BJ (cell line): Measurements from ENCODE around the gene MARK3. TPM values are rescaled to one million over a fixed set of nuclear protein-coding genes. Genes with fewer than 3 reads are reported as not detected.

ENCODE experiments used
- CTCF ChIA-PET: fragments of 350-600 bp; formaldehyde crosslinking; extraction: SDS; loops from one replicate; lab custom pipeline; 2021; ENCODE audit warnings: antibody characterized with exemption, inconsistent platforms; lab: Yijun Ruan, JAX
- POLR2A ChIA-PET: fragments of 300-600 bp; sonication (Branson Sonifier 250); formaldehyde crosslinking; extraction: SDS; loops from one replicate; lab custom pipeline; 2021; ENCODE audit warnings: antibody characterized with exemption; lab: Charles Lee
- DNase-seq: peaks from one replicate; pipeline ENCODE4 v3.0.0-alpha.2; 2011; ENCODE audit warnings: low read depth
- H3K27me3 ChIP-seq: 2 replicates; pipeline ENCODE4 v1.6.0; 2011; ENCODE audit warnings: low read length; ENCODE audit not compliant: control insufficient read depth, insufficient read depth
- H3K36me3 ChIP-seq: 2 replicates; pipeline ENCODE4 v1.5.1; 2011; ENCODE audit warnings: low read length; ENCODE audit not compliant: control insufficient read depth, insufficient read depth
- H3K4me3 ChIP-seq: 2 replicates; pipeline ENCODE4 v1.5.1; 2011; ENCODE audit warnings: low read depth, mild to moderate bottlenecking, control low read depth, low read length
- polyA plus RNA-seq: library from polyadenylated mRNA; depleted of rRNA; stranded (reverse); fragments of >200 nt; gene quantifications from 2 replicates; pipeline ENCODE4 v1.2.3, GENCODE V29; 2011
- TF ChIP-seq, protein P1 (sequence below): IDR thresholded peaks from 2 replicates; pipeline ENCODE4 v1.5.1; 2011; ENCODE audit warnings: low read depth, mild to moderate bottlenecking, control low read depth, inconsistent platforms, low read length, moderate library complexity; ENCODE audit not compliant: insufficient read depth

MARK3 gene
- polyA plus RNA-seq, 1 experiment, result 73.9 TPM

DNA sequence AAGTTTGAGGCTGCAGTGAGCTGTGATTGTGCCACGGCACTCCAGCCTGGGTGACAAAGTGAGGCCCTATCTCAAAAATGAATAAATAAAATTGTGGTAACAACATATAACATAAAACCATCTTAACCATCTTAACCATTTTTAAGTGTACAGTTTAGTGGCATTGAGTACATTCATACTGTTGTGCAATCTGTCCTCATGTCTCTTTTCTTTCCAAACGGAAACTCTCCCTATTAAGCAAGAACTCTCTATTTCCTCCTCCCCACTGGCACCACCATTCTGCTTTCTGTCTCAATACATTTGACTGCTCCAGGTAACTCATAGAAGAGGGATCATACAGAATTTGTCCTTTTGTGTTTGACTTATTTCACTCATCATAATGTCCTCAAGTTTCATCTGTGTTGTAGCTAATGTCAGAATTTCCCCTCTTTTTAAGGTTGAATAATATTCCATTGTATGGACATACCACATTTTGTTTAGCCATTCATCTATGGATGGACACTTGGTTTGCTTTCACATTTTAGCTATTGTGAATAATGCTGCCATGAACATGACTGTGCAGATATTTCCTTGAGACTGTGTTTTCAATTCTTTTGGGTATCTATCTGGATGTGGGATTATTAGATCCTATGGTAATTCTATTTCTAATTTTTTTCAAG is 4.4 kb upstream of the MARK3 start:
- TF ChIP-seq, protein P1, sequence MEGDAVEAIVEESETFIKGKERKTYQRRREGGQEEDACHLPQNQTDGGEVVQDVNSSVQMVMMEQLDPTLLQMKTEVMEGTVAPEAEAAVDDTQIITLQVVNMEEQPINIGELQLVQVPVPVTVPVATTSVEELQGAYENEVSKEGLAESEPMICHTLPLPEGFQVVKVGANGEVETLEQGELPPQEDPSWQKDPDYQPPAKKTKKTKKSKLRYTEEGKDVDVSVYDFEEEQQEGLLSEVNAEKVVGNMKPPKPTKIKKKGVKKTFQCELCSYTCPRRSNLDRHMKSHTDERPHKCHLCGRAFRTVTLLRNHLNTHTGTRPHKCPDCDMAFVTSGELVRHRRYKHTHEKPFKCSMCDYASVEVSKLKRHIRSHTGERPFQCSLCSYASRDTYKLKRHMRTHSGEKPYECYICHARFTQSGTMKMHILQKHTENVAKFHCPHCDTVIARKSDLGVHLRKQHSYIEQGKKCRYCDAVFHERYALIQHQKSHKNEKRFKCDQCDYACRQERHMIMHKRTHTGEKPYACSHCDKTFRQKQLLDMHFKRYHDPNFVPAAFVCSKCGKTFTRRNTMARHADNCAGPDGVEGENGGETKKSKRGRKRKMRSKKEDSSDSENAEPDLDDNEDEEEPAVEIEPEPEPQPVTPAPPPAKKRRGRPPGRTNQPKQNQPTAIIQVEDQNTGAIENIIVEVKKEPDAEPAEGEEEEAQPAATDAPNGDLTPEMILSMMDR, result no peak
- Histone ChIP-seq H3K27me3 (no peaks in the 10 kb centered on the region), H3K4me3 (no peak overlapping the region), H3K36me3 (no peaks in the 10 kb centered on the region)
- POLR2A ChIA-PET, result no interaction called here
- DNase-seq, result no peak
- CTCF ChIA-PET, result interaction anchor here (1.4 to 6.2 kb wide), 3 partner anchors 9 to 276 kb away, joined by 3 to 37 read pairs (median 24); no protein-coding TSS in a partner anchor

DNA sequence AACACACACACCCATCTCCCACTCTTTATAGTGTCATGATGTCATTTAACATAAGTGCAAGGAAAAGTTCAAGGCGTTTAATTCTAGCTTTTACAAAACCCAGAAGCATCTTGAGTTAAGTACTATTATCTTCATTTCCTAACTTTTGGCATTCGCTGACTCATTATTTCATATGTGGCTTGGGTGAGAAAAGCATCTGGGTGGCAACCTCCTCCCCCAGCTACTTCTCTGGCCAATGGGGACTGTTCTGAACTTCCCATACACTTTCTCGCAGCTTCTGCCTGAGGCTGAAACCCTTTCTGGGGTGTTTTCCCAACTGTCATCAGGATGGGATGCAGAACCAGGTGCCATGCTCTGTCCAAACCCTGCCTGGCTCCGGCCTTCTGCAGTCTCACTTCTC is 2.8 kb upstream of the MARK3 start:
- Histone ChIP-seq H3K36me3 (no peaks in the 10 kb centered on the region), H3K27me3 (no peaks in the 10 kb centered on the region), H3K4me3 (no peak overlapping the region)
- POLR2A ChIA-PET, result no interaction called here
- CTCF ChIA-PET, result interaction anchor here (2.6 kb wide), 1 partner anchor 8 kb away, joined by 24 read pairs; no protein-coding TSS in a partner anchor
- DNase-seq, result no peak
- TF ChIP-seq, protein P1, result no peak

DNA sequence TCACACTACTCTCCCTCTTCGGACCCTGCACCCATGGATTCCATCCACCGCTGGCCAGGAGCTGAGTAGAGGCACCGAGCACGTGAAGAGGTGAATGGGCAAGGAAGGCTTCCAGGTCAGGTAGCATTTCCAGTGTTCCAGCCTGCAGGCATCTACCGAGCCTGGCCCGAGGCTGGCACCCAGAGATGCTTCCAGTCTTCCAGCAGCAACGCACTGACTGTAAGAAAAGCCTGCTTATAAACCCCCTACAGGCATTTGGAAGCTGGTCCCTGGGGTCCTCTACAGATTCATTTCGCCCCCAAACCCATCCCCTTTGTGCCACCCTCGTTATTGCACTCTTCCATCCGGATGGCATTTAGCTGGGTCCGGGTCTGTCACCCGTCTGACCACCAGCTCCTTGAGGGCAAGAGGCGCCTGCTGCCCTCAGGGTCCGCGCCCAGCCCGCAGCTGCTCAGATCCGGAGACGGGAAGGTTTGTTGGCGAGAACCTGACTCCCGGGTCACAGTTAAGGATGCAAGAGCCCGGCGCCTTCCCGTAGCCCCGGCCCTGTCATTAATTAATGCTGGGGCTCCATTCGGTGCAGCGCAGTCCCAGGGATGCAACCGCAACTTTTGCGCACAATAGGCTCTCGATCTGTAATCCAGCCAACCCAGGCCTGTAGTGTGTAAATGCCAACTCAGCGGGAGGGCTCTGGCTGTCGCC is 614 bp upstream of the MARK3 start:
- no peak for DNase-seq
- H3K27me3 ChIP-seq, result no peaks in the 10 kb centered on the region
- ChIA-PET CTCF (interaction anchor here (1.5 kb wide), 1 partner anchor 10 kb away, joined by 3 read pairs; no protein-coding TSS in a partner anchor), POLR2A (no interaction called here)
- H3K36me3 ChIP-seq, result no peaks in the 10 kb centered on the region
- H3K4me3 ChIP-seq, result peak overlapping the region; percentile 94
- TF ChIP-seq, protein P1, result no peak

DNA sequence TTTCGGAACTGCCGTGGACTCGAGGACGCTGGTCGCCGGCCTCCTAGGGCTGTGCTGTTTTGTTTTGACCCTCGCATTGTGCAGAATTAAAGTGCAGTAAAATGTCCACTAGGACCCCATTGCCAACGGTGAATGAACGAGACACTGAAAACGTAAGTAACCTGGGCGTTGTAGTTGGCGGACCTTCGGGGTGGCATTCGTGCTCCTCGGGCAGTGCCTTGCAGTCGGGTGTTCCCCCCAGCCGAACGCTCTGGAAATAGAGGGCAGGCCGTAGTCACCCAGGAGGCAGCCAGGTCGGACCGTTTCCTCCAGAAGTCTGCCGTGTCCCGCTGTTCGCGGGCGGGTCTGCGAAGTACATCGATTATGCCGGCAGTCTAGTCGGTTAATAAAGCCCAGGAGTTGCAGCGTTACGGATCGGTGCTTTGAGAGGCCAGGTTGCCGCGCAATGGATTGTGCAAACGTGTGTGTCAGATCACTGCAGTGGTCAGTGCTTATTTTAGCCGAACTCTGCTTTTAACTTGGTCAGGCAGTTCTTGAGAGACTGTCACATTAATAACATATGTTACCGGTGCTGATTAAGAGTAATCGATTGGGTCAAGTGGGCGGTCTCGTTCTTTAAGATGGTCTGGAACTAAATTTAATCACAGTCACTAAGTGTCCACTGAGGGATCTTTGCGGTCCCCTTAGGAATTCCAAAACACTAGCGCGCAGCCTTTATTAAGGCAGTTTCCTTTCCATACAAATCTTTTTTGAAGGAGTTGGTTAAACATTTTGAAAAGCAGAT is 906 bp downstream of the MARK3 start:
- peak overlapping the region; percentile 94 for H3K4me3 ChIP-seq
- no peak for DNase-seq
- ChIA-PET CTCF (interaction anchor here (0.6 kb wide), 1 partner anchor 178 kb away, joined by 3 read pairs; no protein-coding TSS in a partner anchor), POLR2A (interaction anchor here (0.6 to 0.7 kb wide), 2 partner anchors 14 to 53 kb away, joined by 3 read pairs; partner anchors contain the start of gene EIF5)
- H3K27me3 ChIP-seq, result no peaks in the 10 kb centered on the region
- no peaks in the 10 kb centered on the region; the same call in 1 of the 2 replicates for H3K36me3 ChIP-seq
- TF ChIP-seq, protein P1, result no peak
